Measurements from ENCODE around the gene ICE1.

The ICE1 gene

DNA sequence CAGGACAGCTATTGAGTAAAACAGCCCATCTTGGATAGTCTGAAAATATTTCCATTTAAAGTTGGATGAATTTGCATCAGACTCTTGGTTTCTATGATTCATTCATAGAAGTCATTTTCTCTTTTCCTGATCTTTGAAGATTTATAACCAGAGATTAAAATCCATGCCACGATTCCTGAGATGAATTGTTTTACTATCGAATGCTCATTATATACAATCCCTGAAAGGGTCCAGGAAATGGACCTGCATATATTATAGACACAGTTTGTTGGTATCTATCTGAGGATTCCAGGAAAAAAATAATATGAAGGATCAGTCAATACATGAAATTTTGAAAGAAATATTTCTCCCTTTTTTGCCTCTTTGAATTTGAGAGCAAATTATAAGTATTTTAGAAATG, 99.0 kb downstream of the ICE1 start:
- H2AFZ ChIP-seq (ENCODE audit: low read length) = no peak overlapping the region
- no peak overlapping the region for H3K9ac ChIP-seq (ENCODE audit: low read length)
- peaks cover 18% of the 10 kb centered on the region for H3K4me1 ChIP-seq (ENCODE audit: low read length)
- TF ChIP-seq, protein P1, sequence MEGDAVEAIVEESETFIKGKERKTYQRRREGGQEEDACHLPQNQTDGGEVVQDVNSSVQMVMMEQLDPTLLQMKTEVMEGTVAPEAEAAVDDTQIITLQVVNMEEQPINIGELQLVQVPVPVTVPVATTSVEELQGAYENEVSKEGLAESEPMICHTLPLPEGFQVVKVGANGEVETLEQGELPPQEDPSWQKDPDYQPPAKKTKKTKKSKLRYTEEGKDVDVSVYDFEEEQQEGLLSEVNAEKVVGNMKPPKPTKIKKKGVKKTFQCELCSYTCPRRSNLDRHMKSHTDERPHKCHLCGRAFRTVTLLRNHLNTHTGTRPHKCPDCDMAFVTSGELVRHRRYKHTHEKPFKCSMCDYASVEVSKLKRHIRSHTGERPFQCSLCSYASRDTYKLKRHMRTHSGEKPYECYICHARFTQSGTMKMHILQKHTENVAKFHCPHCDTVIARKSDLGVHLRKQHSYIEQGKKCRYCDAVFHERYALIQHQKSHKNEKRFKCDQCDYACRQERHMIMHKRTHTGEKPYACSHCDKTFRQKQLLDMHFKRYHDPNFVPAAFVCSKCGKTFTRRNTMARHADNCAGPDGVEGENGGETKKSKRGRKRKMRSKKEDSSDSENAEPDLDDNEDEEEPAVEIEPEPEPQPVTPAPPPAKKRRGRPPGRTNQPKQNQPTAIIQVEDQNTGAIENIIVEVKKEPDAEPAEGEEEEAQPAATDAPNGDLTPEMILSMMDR (IDR thresholded peaks at IDR 0.05; ENCODE audit: low read length) = no peak
- TF ChIP-seq EZH2 (optimal IDR thresholded peaks at IDR 0.05; ENCODE audit: low read depth, low read length) (no peak), EZH2phosphoT487 (IDR thresholded peaks at IDR 0.05; ENCODE audit: low read length) (no peak)
- H4K20me1 ChIP-seq (ENCODE audit: insufficient read depth, low read length) = no peaks in the 10 kb centered on the region
- H3K4me2 ChIP-seq (ENCODE audit: low read depth, low read length) = no peak overlapping the region
- no peaks in the 10 kb centered on the region for H3K79me2 ChIP-seq (ENCODE audit: low read length)
- peaks cover 9% of the 10 kb centered on the region; the same call in 1 of the 2 replicates for H3F3A ChIP-seq (ENCODE audit: insufficient read depth, low read length)
- H3K27me3 ChIP-seq (replicated peaks; ENCODE audit: insufficient read depth, low read length) = no peaks in the 10 kb centered on the region
- H3K9me3 ChIP-seq (replicated peaks; ENCODE audit: insufficient read depth, low read length) = no peaks in the 10 kb centered on the region
- no peak overlapping the region for H3K4me3 ChIP-seq (ENCODE audit: low read length)
- H3K9me2 ChIP-seq (replicated peaks; ENCODE audit: insufficient read depth, low read length) = no peaks in the 10 kb centered on the region
- no peak overlapping the region for H3K27ac ChIP-seq (ENCODE audit: low read length)
- no peak for DNase-seq
- H3K36me3 ChIP-seq (replicated peaks; ENCODE audit: insufficient read depth, low read length) = no peaks in the 10 kb centered on the region

DNA sequence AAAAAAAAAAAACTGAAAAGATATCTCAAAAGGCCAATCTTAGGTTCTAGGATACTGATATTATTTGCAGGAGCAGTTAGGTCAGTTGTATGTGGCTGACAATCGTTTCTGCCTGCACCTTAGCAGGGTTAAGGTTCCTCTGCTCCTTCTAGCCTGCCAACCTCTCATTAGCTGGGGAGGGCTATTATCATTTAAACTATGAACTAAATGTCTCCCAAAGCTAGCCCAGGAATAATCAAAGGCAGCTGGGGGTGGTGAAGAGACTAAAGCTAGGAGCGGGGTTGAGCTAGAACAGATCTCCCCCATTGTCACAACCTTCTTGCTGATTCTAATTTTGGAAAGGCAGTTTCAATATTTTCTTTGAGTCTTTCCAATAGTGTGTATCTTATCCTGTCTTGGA, 99.9 kb downstream of the ICE1 start:
- Histone ChIP-seq H4K20me1 (ENCODE audit: insufficient read depth, low read length) (no peaks in the 10 kb centered on the region), H3K27me3 (replicated peaks; ENCODE audit: insufficient read depth, low read length) (no peaks in the 10 kb centered on the region), H3K4me3 (ENCODE audit: low read length) (no peak overlapping the region), H3K9ac (ENCODE audit: low read length) (no peak overlapping the region), H3F3A (ENCODE audit: insufficient read depth, low read length) (peaks cover 9% of the 10 kb centered on the region; the same call in 1 of the 2 replicates), H3K4me2 (ENCODE audit: low read depth, low read length) (no peak overlapping the region), H3K4me1 (ENCODE audit: low read length) (peaks cover 18% of the 10 kb centered on the region), H3K36me3 (replicated peaks; ENCODE audit: insufficient read depth, low read length) (no peaks in the 10 kb centered on the region), H2AFZ (ENCODE audit: low read length) (0 out of 2 replicates have a peak overlapping the region, but pooled peaks have one; percentile 69), H3K9me3 (replicated peaks; ENCODE audit: insufficient read depth, low read length) (no peaks in the 10 kb centered on the region), H3K79me2 (ENCODE audit: low read length) (no peaks in the 10 kb centered on the region), H3K9me2 (replicated peaks; ENCODE audit: insufficient read depth, low read length) (no peaks in the 10 kb centered on the region), H3K27ac (ENCODE audit: low read length) (no peak overlapping the region)
- TF ChIP-seq, protein P1 (IDR thresholded peaks at IDR 0.05; ENCODE audit: low read length) = no peak
- TF ChIP-seq EZH2phosphoT487 (IDR thresholded peaks at IDR 0.05; ENCODE audit: low read length) (no peak), EZH2 (optimal IDR thresholded peaks at IDR 0.05; ENCODE audit: low read depth, low read length) (no peak)
- DNase-seq = no peak

DNA sequence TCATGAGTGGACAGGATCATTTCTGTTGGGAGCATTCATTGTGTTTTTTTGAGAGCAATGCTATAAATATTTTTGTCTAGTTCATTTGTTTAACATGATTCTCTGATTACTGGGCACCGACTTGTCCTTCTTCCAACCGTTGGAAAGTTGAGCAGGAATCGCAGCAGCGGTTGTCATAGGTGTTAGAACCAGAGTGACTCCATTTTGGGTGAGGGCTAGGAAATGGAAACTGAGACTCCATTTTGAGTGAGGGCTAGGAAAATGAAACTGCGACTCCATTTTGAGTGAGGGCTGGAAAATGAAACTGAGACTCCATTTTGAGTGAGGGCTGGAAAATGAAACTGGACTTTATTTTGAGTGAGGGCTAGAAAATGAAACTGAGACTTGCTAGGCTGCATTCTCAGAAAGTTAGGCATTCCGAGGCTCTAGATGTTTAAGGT, 100.6 kb downstream of the ICE1 start:
- no peaks in the 10 kb centered on the region for H4K20me1 ChIP-seq (ENCODE audit: insufficient read depth, low read length)
- H3K27me3 ChIP-seq (replicated peaks; ENCODE audit: insufficient read depth, low read length) = no peaks in the 10 kb centered on the region
- no peaks in the 10 kb centered on the region for H3K79me2 ChIP-seq (ENCODE audit: low read length)
- H3K9me3 ChIP-seq (replicated peaks; ENCODE audit: insufficient read depth, low read length) = no peaks in the 10 kb centered on the region
- H3F3A ChIP-seq (ENCODE audit: insufficient read depth, low read length) = peaks cover 9% of the 10 kb centered on the region; the same call in 1 of the 2 replicates
- H3K4me3 ChIP-seq (ENCODE audit: low read length) = 0 out of 2 replicates have a peak overlapping the region, but pooled peaks have one; percentile 12
- H2AFZ ChIP-seq (ENCODE audit: low read length) = peak overlapping the region; percentile 71
- H3K9ac ChIP-seq (ENCODE audit: low read length) = no peak overlapping the region
- no peaks in the 10 kb centered on the region for H3K9me2 ChIP-seq (replicated peaks; ENCODE audit: insufficient read depth, low read length)
- peak overlapping the region; percentile 58 for H3K4me2 ChIP-seq (ENCODE audit: low read depth, low read length)
- peaks cover 18% of the 10 kb centered on the region for H3K4me1 ChIP-seq (ENCODE audit: low read length)
- peak; percentile 92 for DNase-seq
- TF ChIP-seq EZH2 (optimal IDR thresholded peaks at IDR 0.05; ENCODE audit: low read depth, low read length) (no peak), EZH2phosphoT487 (IDR thresholded peaks at IDR 0.05; ENCODE audit: low read length) (no peak)
- TF ChIP-seq, protein P1 (IDR thresholded peaks at IDR 0.05; ENCODE audit: low read length) = no peak
- H3K36me3 ChIP-seq (replicated peaks; ENCODE audit: insufficient read depth, low read length) = no peaks in the 10 kb centered on the region
- peak overlapping the region; percentile 36; the same call in 1 of the 2 replicates for H3K27ac ChIP-seq (ENCODE audit: low read length)

Data from MM.1S (cell line).